ENCODE results near the gene MAP3K19.

- TF ChIP-seq CTCF (IDR thresholded peaks at IDR 0.05) (no peak), E2F4 (CRISPR knock-in tag; IDR thresholded peaks at IDR 0.05; ENCODE audit: borderline replicate concordance, low read depth) (no peak), STAT6 (CRISPR knock-in tag; conservative IDR thresholded peaks at IDR 0.05; ENCODE audit: low read depth) (no peak), ZSCAN18 (CRISPR knock-in tag; IDR thresholded peaks at IDR 0.05) (no peak)
Measured at GRCh38 chr2:134976074-134976702, 71.1 kb downstream of the MAP3K19 start.

Data from WTC11 (cell line).